K562 (cell line): Measurements from ENCODE around the gene CHN1. TPM values are rescaled to one million over a fixed set of nuclear protein-coding genes. Genes with fewer than 3 reads are reported as not detected.

Experiments
- ATAC-seq: fragments of 200-7000 bp; cut with Tn5 transposase; 3 replicates; pipeline ENCODE4 v1.9.1; 2020; ENCODE audit warnings: moderate library complexity
- BruUV-seq: library from RNA; stranded (reverse); fragments of 400-500 nt; replicated peaks from 2 replicates; lab custom pipeline; 2021; lab: Mats Ljungman, UMichigan
- CTCF ChIA-PET: fragments of 300-600 bp; formaldehyde crosslinking; extraction: SDS; loops from one replicate; lab custom pipeline; 2021; ENCODE audit warnings: low intra/inter-chr PET ratio; lab: Yijun Ruan, JAX
- POLR2A ChIA-PET: fragments of 300-600, 350-650 bp; sonication (Branson Sonifier 250); formaldehyde crosslinking; extraction: SDS; loops from one replicate; lab custom pipeline; 2021; ENCODE audit warnings: antibody characterized with exemption, inconsistent platforms; lab: Yijun Ruan, JAX
- DNase-seq, 4 experiments: peaks; one replicate each; pipeline versions ENCODE4 v3.0.0 to v3.0.0-alpha.2; 2011 to 2018; ENCODE audit warnings: low spot score in 3 of 4, mixed read lengths in 3 of 4; ENCODE audit errors: extremely low read depth in 1 of 4
- FAIRE-seq: peaks from 2 replicates; lab custom pipeline; 2011; peaks lifted over from hg19 to GRCh38; lab: Jason Lieb, UNC
- H2AFZ ChIP-seq: 2 replicates; pipeline ENCODE4 v1.6.0; 2011; ENCODE audit warnings: low read depth, low read length, control low read depth, inconsistent platforms
- H3K27ac ChIP-seq: fragments of 200-600 bp; 3 replicates; pipeline ENCODE4 v1.8.0; 2011; ENCODE audit warnings: low read depth, mild to moderate bottlenecking, control low read depth, inconsistent platforms, low read length, moderate library complexity, mixed read lengths; ENCODE audit errors: extremely low read depth
- H3K27me3 ChIP-seq, 2 experiments: fragments of 300-600 bp in 1 of 2; 2 replicates in 1 of 2; 3 replicates in 1 of 2; pipeline versions ENCODE4 v1.6.0 to v1.8.0; 2011; ENCODE audit warnings: inconsistent platforms in 2 of 2, low read length in 2 of 2, mild to moderate bottlenecking in 1 of 2, mixed read lengths in 1 of 2, moderate library complexity in 1 of 2; ENCODE audit not compliant: control insufficient read depth in 2 of 2, insufficient read depth in 2 of 2
- H3K36me3 ChIP-seq: fragments of 300-600 bp; 3 replicates; pipeline ENCODE4 v1.8.0; 2011; ENCODE audit warnings: mild to moderate bottlenecking, low read length, inconsistent platforms; ENCODE audit not compliant: control insufficient read depth, insufficient read depth
- H3K4me1 ChIP-seq, 2 experiments: fragments of 200-600 bp in 1 of 2; replicated peaks in 1 of 2; 2 replicates in 1 of 2; 3 replicates in 1 of 2; pipeline versions ENCODE4 v1.5.1 to v1.8.0; 2011; ENCODE audit warnings: inconsistent platforms in 2 of 2, low read length in 2 of 2, mild to moderate bottlenecking in 1 of 2, mixed read lengths in 1 of 2, moderate library complexity in 1 of 2; ENCODE audit not compliant: control insufficient read depth in 2 of 2, insufficient read depth in 2 of 2
- H3K4me2 ChIP-seq: 2 replicates; pipeline ENCODE4 v1.6.1; 2011; ENCODE audit warnings: low read length, control low read depth, inconsistent platforms, mixed read lengths; ENCODE audit not compliant: insufficient read depth
- H3K4me3 ChIP-seq: fragments of 200-600 bp; sonication (generic), shearing (Covaris generic); 2 replicates; pipeline ENCODE4 v1.5.1; 2016; ENCODE audit warnings: control low read depth, inconsistent platforms
- H3K79me2 ChIP-seq: fragments of 200-600 bp; 3 replicates; pipeline ENCODE4 v1.8.0; 2011; ENCODE audit warnings: low read length, inconsistent platforms; ENCODE audit not compliant: control insufficient read depth, insufficient read depth
- H3K9ac ChIP-seq, 2 experiments: 2 replicates each; pipeline versions ENCODE4 v1.6.0 to v1.6.1; 2011; ENCODE audit warnings: low read depth in 2 of 2, low read length in 2 of 2, control low read depth in 1 of 2, inconsistent platforms in 1 of 2, mild to moderate bottlenecking in 1 of 2, mixed read lengths in 1 of 2; ENCODE audit not compliant: insufficient read depth in 1 of 2
- H3K9me1 ChIP-seq: one replicate; pipeline ENCODE4 v1.6.0; 2011; ENCODE audit warnings: inconsistent platforms, mild to moderate bottlenecking, low read length, moderate library complexity; ENCODE audit not compliant: control insufficient read depth, insufficient read depth
- H3K9me3 ChIP-seq: replicated peaks from 2 replicates; pipeline ENCODE4 v1.5.1; 2011; ENCODE audit warnings: low read depth, low read length, inconsistent platforms; ENCODE audit not compliant: control insufficient read depth, insufficient read depth
- H4K20me1 ChIP-seq: replicated peaks from 2 replicates; pipeline ENCODE4 v1.6.1; 2011; ENCODE audit warnings: low read length, inconsistent platforms, mixed read lengths; ENCODE audit not compliant: control insufficient read depth, insufficient read depth
- CBX5 ChIP-seq: IDR thresholded peaks from 2 replicates; pipeline ENCODE4 v1.6.1; 2014; ENCODE audit warnings: low read depth, borderline replicate concordance
- DNMT1 ChIP-seq: fragments of 450-650 bp; IDR thresholded peaks from 2 replicates; pipeline ENCODE4 v1.6.1; 2016; ENCODE audit warnings: antibody characterized with exemption, mild to moderate bottlenecking
- EHMT2 ChIP-seq: fragments of 450-650 bp; IDR thresholded peaks from 2 replicates; pipeline ENCODE4 v1.6.1; 2018; ENCODE audit warnings: antibody characterized with exemption
- ESRRA ChIP-seq: fragments of 450-650 bp; IDR thresholded peaks from 2 replicates; pipeline ENCODE4 v1.6.1; 2014; ENCODE audit warnings: low read depth, mild to moderate bottlenecking, moderate library complexity, borderline replicate concordance
- GABPB1 ChIP-seq: sonication (generic); formaldehyde crosslinking; IDR thresholded peaks from 2 replicates; pipeline ENCODE4 v1.8.0; 2022; ENCODE audit warnings: mild to moderate bottlenecking, missing genetic modification reagents
- GTF2F1 ChIP-seq: IDR thresholded peaks from 2 replicates; pipeline ENCODE4 v1.6.1; 2011; ENCODE audit warnings: low read depth, low read length, improper control_type of control experiment
- HES1 ChIP-seq: fragments of 450-650 bp; IDR thresholded peaks from 2 replicates; pipeline ENCODE4 v1.6.1; 2016; ENCODE audit warnings: low read depth, mild to moderate bottlenecking, moderate library complexity
- NFIX ChIP-seq: fragments of 250-450 bp; sonication (Bioruptor Pico); IDR thresholded peaks from 2 replicates; pipeline ENCODE4 v1.4.0; 2020; ENCODE audit warnings: low read depth, mild to moderate bottlenecking, moderate library complexity
- NKRF ChIP-seq: fragments of 450-650 bp; IDR thresholded peaks from 2 replicates; pipeline ENCODE4 v1.6.1; 2016; ENCODE audit warnings: borderline replicate concordance
- PHB2 ChIP-seq: fragments of 450-650 bp; IDR thresholded peaks from 2 replicates; pipeline ENCODE4 v1.6.1; 2017; ENCODE audit warnings: low read depth
- POLR2A ChIP-seq: fragments of 450-650 bp; conservative IDR thresholded peaks from 2 replicates; pipeline ENCODE4 v1.6.1; 2016
- RAD51 ChIP-seq: fragments of 450-650 bp; IDR thresholded peaks from 2 replicates; pipeline ENCODE4 v1.7.1; 2016; ENCODE audit warnings: low read depth, mild to moderate bottlenecking, borderline replicate concordance
- RBBP5 ChIP-seq: fragments of 200-600 bp; sonication (generic); IDR thresholded peaks from 2 replicates; pipeline ENCODE4 v1.6.1; 2012; ENCODE audit warnings: borderline replicate concordance, mild to moderate bottlenecking, low read length, control low read depth, inconsistent platforms; ENCODE audit not compliant: insufficient read depth, poor library complexity, severe bottlenecking
- SMARCB1 ChIP-seq: IDR thresholded peaks from 2 replicates; pipeline ENCODE4 v1.6.1; 2011; ENCODE audit warnings: improper control_type of control experiment, low read depth; ENCODE audit not compliant: insufficient read length
- THRB ChIP-seq: fragments of 450-650 bp; formaldehyde crosslinking; conservative IDR thresholded peaks from 2 replicates; pipeline ENCODE4 v1.4.0; 2022; ENCODE audit warnings: mild to moderate bottlenecking, missing genetic modification characterization
- ZBTB12 ChIP-seq: fragments of 250-450 bp; sonication (Bioruptor Pico); IDR thresholded peaks from 2 replicates; pipeline ENCODE4 v1.4.0; 2020
- ZEB2 ChIP-seq: fragments of 450-650 bp; IDR thresholded peaks from 2 replicates; pipeline ENCODE4 v1.6.1; 2016
- ZNF224 ChIP-seq: sonication (generic); formaldehyde crosslinking; IDR thresholded peaks from 2 replicates; pipeline ENCODE4 v1.8.0; 2022; ENCODE audit warnings: mild to moderate bottlenecking, missing genetic modification reagents
- ZNF76 ChIP-seq: fragments of 250-450 bp; sonication (Bioruptor Pico); IDR thresholded peaks from 2 replicates; pipeline ENCODE4 v1.4.0; 2020; ENCODE audit warnings: mild to moderate bottlenecking, moderate library complexity, borderline replicate concordance
- WGBS: fragments of 100-300 bp; shearing (Covaris generic); methylation state at CpG from one replicate; pipeline ENCODE4 v1.1.6; 2016; ENCODE audit warnings: low coverage, mixed read lengths; ENCODE audit not compliant: insufficient coverage; ENCODE audit errors: missing lambda C conversion rate; 5-methylcytosine and 5-hydroxymethylcytosine counted together
- in situ Hi-C: fragments of 300-500 bp; cut with MboI; formaldehyde crosslinking; loops from 4 replicates; pipeline ENCODE4 v1.15.0; 2018; ENCODE audit warnings: inconsistent platforms, mixed read lengths
- intact Hi-C: fragments of 100-400 bp; cut with micrococcal nuclease; formaldehyde crosslinking; loops from 2 replicates; pipeline ENCODE4 v1.14.2; 2022
- polyA plus RNA-seq, 8 experiments: library from polyadenylated mRNA; depleted of rRNA in 4 of 8; stranded (reverse) in 5 of 8; unstranded in 3 of 8; fragments of >200 nt; fragmentation: Nextera tagmentation in 2 of 8; fragmentation: Illumina TruSeq in 1 of 8; extraction: Ambion mirVana in 2 of 8; extraction: Trizol in 1 of 8; gene quantifications; 2 replicates each; pipeline versions ENCODE4 v1.2.1 to v1.2.3, GENCODE V29; 2011 to 2014; ENCODE audit warnings: inconsistent platforms in 1 of 8, missing spikeins in 1 of 8
- total RNA-seq, 7 experiments: library from RNA; depleted of rRNA in 6 of 7; stranded (reverse); fragments of >200 nt in 6 of 7; fragmentation: Illumina TruSeq in 2 of 7; extraction: Trizol in 2 of 7; gene quantifications; 2 replicates each; pipeline versions ENCODE4 v1.2.1 to v1.2.3, GENCODE V29; 2011 to 2021; ENCODE audit warnings: low replicate concordance in 1 of 7

Gene CHN1
- total and polyA plus RNA-seq, 9 of the 15 experiments (the other 6 are each of a cell fraction or from before 2014, with no cell fraction given), result 0.17 to 2.0 (median 0.87) TPM

- no peak for TF ChIP-seq NKRF
- TF ChIP-seq RAD51, result no peak
- TF ChIP-seq SMARCB1, result no peak
- no peak for TF ChIP-seq HES1
- TF ChIP-seq ZNF76 (CRISPR knock-in tag), result no peak
Observed at GRCh38 chr2:174931724-174932123, 73.5 kb downstream of the CHN1 start (continued).

- Histone ChIP-seq H2AFZ (no peak overlapping the region), H4K20me1 (no peaks in the 10 kb centered on the region), H3K4me3 (no peak overlapping the region), H3K27ac (no peak overlapping the region), H3K27me3 (peaks cover 0 to 6% of the 10 kb centered on the region in 2 experiments; a peak in 2 of 5 replicates), H3K36me3 (no peaks in the 10 kb centered on the region), H3K9me1 (no peaks in the 10 kb centered on the region), H3K9ac (no peak overlapping the region), H3K4me2 (no peak overlapping the region), H3K9me3 (no peaks in the 10 kb centered on the region), H3K4me1 (no peaks in the 10 kb centered on the region), H3K79me2 (no peaks in the 10 kb centered on the region)
- in situ Hi-C loops (no loop called here), intact Hi-C loops (no loop called here)
- no peak for FAIRE-seq
- no peak for DNase-seq
- POLR2A ChIA-PET, result no interaction called here
- ATAC-seq, result no peak
- CTCF ChIA-PET, result no interaction called here
- no TSS peak for BruUV-seq
- WGBS, result 6% methylated on average over 4 of the region's 4 CpGs
- TF ChIP-seq ZBTB12 (no peak), NFIX (CRISPR knock-in tag) (no peak), POLR2A (no peak), EHMT2 (no peak), ZNF224 (no peak), ZEB2 (no peak), GABPB1 (CRISPR knock-in tag) (no peak), ESRRA (no peak), PHB2 (no peak), GTF2F1 (no peak), DNMT1 (no peak), RBBP5 (no peak), CBX5 (no peak), THRB (CRISPR knock-in tag) (no peak)
Observed at GRCh38 chr2:174929786-174930185, 75.4 kb downstream of the CHN1 start.
